Psoas muscle (tissue), 8 donors: ENCODE results near the gene MTOR. TPM values are rescaled to one million over a fixed set of nuclear protein-coding genes. Genes with fewer than 3 reads are reported as not detected.

Source experiments
- ATAC-seq, 4 donors: fragments of 200-7000 bp; cut with Tn5 transposase; one replicate each; pipeline ENCODE4 v1.9.1; 2020; ENCODE audit warnings: moderate library complexity in 3 of 4, mild to moderate bottlenecking in 2 of 4
- DNase-seq, 2 donors: peaks; one replicate each; pipeline ENCODE4 v3.0.0-alpha.2; 2020
- H3K27ac ChIP-seq: fragments of 200-600 bp; one replicate; pipeline ENCODE4 v1.8.0; 2022
- H3K27me3 ChIP-seq, 3 donors: fragments of 200-600 bp in 1 of 3; one replicate each; pipeline versions ENCODE4 v1.6.1 to v1.8.0; 2013 to 2022; ENCODE audit warnings: low read length in 2 of 3, mild to moderate bottlenecking in 2 of 3, moderate library complexity in 1 of 3; ENCODE audit not compliant: insufficient read depth in 3 of 3
- H3K36me3 ChIP-seq, 2 donors: fragments of 200-600 bp in 1 of 2; one replicate each; pipeline versions ENCODE4 v1.6.1 to v1.8.0; 2013 to 2022; ENCODE audit warnings: low read depth in 1 of 2, mild to moderate bottlenecking in 1 of 2, moderate library complexity in 1 of 2; ENCODE audit not compliant: insufficient read depth in 1 of 2
- H3K4me1 ChIP-seq: fragments of 200-600 bp; one replicate; pipeline ENCODE4 v1.8.0; 2022
- H3K4me3 ChIP-seq: fragments of 200-600 bp; one replicate; pipeline ENCODE4 v1.8.0; 2022; ENCODE audit warnings: mild to moderate bottlenecking
- H3K9me3 ChIP-seq: fragments of 200-600 bp; one replicate; pipeline ENCODE4 v1.8.0; 2022
- WGBS, 3 donors: extraction: QIAGEN DNeasy Blood & Tissue Kit; methylation state at CpG; one replicate each; pipeline versions ENCODE4 v1.1.6 to v1.1.7; 2013; 5-methylcytosine and 5-hydroxymethylcytosine counted together
- intact Hi-C, 2 donors: fragments of 100-400 bp; cut with DNase I; formaldehyde crosslinking; loops; one replicate each; pipeline versions ENCODE4 v1.11.0 to v1.14.2; 2022
- polyA plus RNA-seq, 3 donors: library from polyadenylated mRNA; stranded (reverse); fragments of 200-250 nt; gene quantifications; one replicate each; pipeline ENCODE4 v1.2.3, GENCODE V29; 2013
- total RNA-seq, 4 donors: library from RNA; stranded (reverse); fragmentation: NEBNext Ultra II Directional in 2 of 4; extraction: Animal tissue kit (Norgen Biotek cat#: 25700) in 2 of 4; gene quantifications; one replicate each; pipeline versions ENCODE4 v1.2.1 to v1.2.4, GENCODE V29; 2021 to 2023
- TF ChIP-seq, protein P1 (sequence below): fragments of 200-600 bp; IDR thresholded peaks from one replicate; pipeline ENCODE4 v1.8.0; 2022; ENCODE audit warnings: antibody characterized with exemption
- donor health status: healthy with polysubstance abuse.
- donor health status: DM: no; HTN: no; CAD: no; lungs with moderate emphysema.
- donor health status: Bipolar disorder and iron deficiency.
- donor health status: healthy.
- donor health status: DM: yes; HTN: yes; CAD: no.
- donor health status: DM: no; HTN: no; CAD: no.
- donor health status: DM: no; HTN: no; CAD: no.
- donor health status: DM: yes; HTN: yes; CAD: no.

Gene MTOR
- total and polyA plus RNA-seq, 7 donors, result 24.0 to 50.8 (median 44.0) TPM

DNA sequence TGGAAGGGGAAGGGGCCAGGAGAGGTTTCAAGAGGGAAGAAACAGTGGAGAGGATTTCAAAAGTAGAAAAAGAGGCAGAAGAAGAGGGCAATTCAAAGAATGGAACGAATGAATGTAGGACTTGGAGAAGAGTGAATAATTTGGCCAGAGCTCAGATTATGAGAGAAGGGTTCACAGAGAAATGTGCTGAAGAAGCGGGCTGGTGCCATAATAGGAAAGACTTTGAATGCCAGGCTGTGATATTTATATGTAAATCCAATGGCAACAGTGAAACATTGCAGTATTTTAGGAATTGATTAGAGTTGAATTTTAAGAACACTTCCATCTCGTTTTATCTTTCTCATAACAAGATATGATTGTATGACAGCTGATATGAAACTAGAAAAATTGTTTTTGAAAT is 109.2 kb downstream of the MTOR start:
- peaks cover 9 to 76% of the 10 kb centered on the region in 2 donors for H3K36me3 ChIP-seq
- H3K4me3 ChIP-seq, result no peak overlapping the region
- peaks cover 21% of the 10 kb centered on the region for H3K4me1 ChIP-seq
- TF ChIP-seq, protein P1, sequence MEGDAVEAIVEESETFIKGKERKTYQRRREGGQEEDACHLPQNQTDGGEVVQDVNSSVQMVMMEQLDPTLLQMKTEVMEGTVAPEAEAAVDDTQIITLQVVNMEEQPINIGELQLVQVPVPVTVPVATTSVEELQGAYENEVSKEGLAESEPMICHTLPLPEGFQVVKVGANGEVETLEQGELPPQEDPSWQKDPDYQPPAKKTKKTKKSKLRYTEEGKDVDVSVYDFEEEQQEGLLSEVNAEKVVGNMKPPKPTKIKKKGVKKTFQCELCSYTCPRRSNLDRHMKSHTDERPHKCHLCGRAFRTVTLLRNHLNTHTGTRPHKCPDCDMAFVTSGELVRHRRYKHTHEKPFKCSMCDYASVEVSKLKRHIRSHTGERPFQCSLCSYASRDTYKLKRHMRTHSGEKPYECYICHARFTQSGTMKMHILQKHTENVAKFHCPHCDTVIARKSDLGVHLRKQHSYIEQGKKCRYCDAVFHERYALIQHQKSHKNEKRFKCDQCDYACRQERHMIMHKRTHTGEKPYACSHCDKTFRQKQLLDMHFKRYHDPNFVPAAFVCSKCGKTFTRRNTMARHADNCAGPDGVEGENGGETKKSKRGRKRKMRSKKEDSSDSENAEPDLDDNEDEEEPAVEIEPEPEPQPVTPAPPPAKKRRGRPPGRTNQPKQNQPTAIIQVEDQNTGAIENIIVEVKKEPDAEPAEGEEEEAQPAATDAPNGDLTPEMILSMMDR, result no peak
- DNase-seq (no peak), ATAC-seq (no peak)
- H3K9me3 ChIP-seq, result no peaks in the 10 kb centered on the region
- 83 to 87% (median 85%) methylated on average over 3 of the region's 3 CpGs for WGBS, 3 donors
- intact Hi-C loops, result loop anchor here in 1 of 2 donors (5.0 kb wide), 1 partner anchor 51 kb away; no protein-coding TSS in a partner anchor
- no peaks in the 10 kb centered on the region for H3K27me3 ChIP-seq
- H3K27ac ChIP-seq, result no peak overlapping the region

DNA sequence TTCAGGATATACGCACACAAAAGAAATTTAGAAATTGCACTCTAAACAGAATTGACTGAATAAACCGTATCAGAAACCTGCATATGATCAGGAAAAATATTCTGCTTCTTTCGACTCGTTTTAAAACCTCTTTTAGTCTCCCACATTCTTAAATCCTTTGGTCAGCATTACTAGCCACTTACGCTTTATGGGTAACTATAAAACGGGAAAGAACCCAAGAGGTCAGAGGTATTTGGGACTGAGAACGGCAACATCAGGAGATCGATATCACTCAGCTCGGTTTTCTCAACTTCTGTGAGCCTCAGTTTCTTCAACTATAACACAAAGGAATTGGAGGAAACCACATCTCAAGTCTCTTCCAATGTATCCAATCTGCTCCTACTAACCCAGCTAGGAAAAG is 109.6 kb downstream of the MTOR start:
- 84 to 92% (median 88%) methylated on average over 9 of the region's 9 CpGs for WGBS, 3 donors
- H3K27ac ChIP-seq, result no peak overlapping the region
- DNase-seq (no peak), ATAC-seq (no peak)
- TF ChIP-seq, protein P1, result no peak
- H3K4me3 ChIP-seq, result no peak overlapping the region
- H3K4me1 ChIP-seq, result peaks cover 17% of the 10 kb centered on the region
- H3K36me3 ChIP-seq, result peaks cover 9 to 80% of the 10 kb centered on the region in 2 donors
- intact Hi-C loops, result loop anchor here in 1 of 2 donors (5.0 kb wide), 1 partner anchor 50 kb away; no protein-coding TSS in a partner anchor
- H3K27me3 ChIP-seq, result no peaks in the 10 kb centered on the region
- H3K9me3 ChIP-seq, result no peaks in the 10 kb centered on the region

DNA sequence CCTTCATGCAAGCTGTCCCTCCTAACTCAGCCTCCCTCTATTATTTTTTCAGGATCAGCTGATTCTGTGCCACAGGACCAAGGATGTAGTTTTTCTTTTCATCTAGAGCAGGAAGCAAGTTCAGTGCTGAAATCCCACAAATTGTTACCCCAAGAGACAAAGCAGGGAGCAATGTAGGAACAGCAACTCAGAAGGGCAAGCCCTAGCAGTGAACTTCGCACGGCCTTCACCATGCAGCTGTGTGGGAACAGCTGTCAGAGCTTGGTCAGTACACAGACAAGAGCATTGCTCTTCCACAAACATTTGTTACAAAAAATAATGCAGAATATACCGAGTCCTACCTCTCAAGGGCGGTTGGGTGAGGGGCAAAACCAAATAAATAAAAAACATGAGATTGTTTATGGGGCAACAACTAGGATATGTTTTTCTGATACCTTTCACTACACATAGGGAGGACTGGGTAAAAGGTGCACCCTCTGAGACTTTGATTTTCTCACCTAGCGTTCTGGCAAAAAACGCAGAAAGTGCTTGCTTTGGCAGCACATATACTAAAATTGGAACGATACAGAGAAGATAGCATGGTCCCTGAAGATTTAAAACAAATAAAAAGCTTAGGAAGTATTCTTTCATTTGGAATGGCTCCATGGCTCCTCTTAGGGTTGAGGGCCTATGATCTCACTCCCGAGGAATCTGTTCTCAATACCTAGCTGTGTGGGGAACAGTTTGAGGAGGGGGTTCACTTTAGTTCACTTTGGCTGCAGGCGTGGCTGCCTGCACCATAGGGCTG is 110.3 kb downstream of the MTOR start:
- Histone ChIP-seq H3K9me3 (no peaks in the 10 kb centered on the region), H3K4me3 (no peak overlapping the region), H3K27ac (no peak overlapping the region), H3K4me1 (peaks cover 9% of the 10 kb centered on the region), H3K36me3 (peaks cover 9 to 86% of the 10 kb centered on the region in 2 donors), H3K27me3 (no peaks in the 10 kb centered on the region)
- DNase-seq (no peak), ATAC-seq (no peak)
- intact Hi-C loops, result loop anchor here in 1 of 2 donors (5.0 kb wide), 1 partner anchor 50 kb away; no protein-coding TSS in a partner anchor
- TF ChIP-seq, protein P1, result no peak
- WGBS, 3 donors, result 69 to 79% (median 74%) methylated on average over 9 of the region's 9 CpGs

DNA sequence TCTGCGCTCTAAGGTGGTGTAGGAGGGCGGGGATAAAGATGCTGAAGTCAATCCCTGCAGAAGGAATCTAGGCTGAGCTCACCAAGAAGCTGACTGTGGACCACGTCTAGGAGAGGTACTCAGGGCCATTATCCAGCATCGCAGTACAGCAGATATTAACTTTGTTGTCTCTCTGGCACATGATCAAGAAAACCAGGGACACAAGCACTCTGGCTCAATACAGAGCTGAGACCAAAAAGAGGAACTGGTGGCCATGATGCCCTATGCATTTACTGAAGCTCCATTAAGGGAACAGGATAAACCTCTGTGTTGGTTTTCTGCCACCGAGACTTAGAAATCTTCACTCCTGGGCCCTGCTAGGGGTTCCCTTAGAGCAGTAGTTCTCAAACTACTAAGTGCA is 111.2 kb downstream of the MTOR start:
- TF ChIP-seq, protein P1, result no peak
- WGBS, 3 donors, result 81 to 87% (median 84%) methylated on average over 5 of the region's 5 CpGs
- DNase-seq, result no peak
- Histone ChIP-seq H3K4me3 (no peak overlapping the region), H3K27ac (no peak overlapping the region), H3K4me1 (peaks cover under 1% of the 10 kb centered on the region), H3K36me3 (peaks cover 8 to 87% of the 10 kb centered on the region in 2 donors), H3K27me3 (no peaks in the 10 kb centered on the region), H3K9me3 (no peaks in the 10 kb centered on the region)
- intact Hi-C loops, result loop anchor here in 1 of 2 donors (5.0 kb wide), 1 partner anchor 49 kb away; no protein-coding TSS in a partner anchor
- no peak for ATAC-seq
